Stomach (tissue), 9 donors: ENCODE data around the gene SLC37A1. TPM values are rescaled to one million over a fixed set of nuclear protein-coding genes. Genes with fewer than 3 reads are reported as not detected.

Experiments used
- DNase-seq, 2 donors: peaks; one replicate each; pipeline versions ENCODE4 v3.0.0 to v3.0.0-alpha.2; 2013 to 2019
- H3K27ac ChIP-seq, 5 donors: fragments of 200-600 bp in 4 of 5; sonication (generic) in 4 of 5; one replicate each; pipeline ENCODE4 v1.5.1; 2013 to 2019; ENCODE audit warnings: mild to moderate bottlenecking in 1 of 5, moderate library complexity in 1 of 5
- H3K27me3 ChIP-seq, 3 donors: fragments of 200-600 bp; sonication (generic); one replicate each; pipeline ENCODE4 v1.5.1; 2017 to 2019; ENCODE audit warnings: mixed run types in 1 of 3
- H3K36me3 ChIP-seq, 4 donors: fragments of 200-600 bp; sonication (generic); 1 replicate in 3 of 4; 2 replicates in 1 of 4; pipeline ENCODE4 v1.5.1; 2016 to 2019
- H3K4me1 ChIP-seq, 4 donors: fragments of 200-600 bp; sonication (generic); one replicate each; pipeline ENCODE4 v1.5.1; 2016 to 2019
- H3K4me3 ChIP-seq, 4 donors: fragments of 200-600 bp; sonication (generic) in 3 of 4; one replicate each; pipeline ENCODE4 v1.5.1; 2016 to 2019; ENCODE audit warnings: mild to moderate bottlenecking in 1 of 4
- H3K9me3 ChIP-seq, 4 donors: fragments of 200-600 bp; sonication (generic); one replicate each; pipeline ENCODE4 v1.5.1; 2016 to 2019
- EP300 ChIP-seq: sonication (generic); formaldehyde crosslinking; IDR thresholded peaks from one replicate; pipeline ENCODE4 v1.6.1; 2017; ENCODE audit warnings: antibody characterized with exemption
- POLR2A ChIP-seq, 4 donors: fragments of 450-650 bp; IDR thresholded peaks; one replicate each; pipeline ENCODE4 v1.6.1; 2016; ENCODE audit warnings: antibody characterized with exemption in 4 of 4, control low read depth in 2 of 4, mild to moderate bottlenecking in 1 of 4, moderate library complexity in 1 of 4
- POLR2AphosphoS5 ChIP-seq, 3 donors: sonication (generic); formaldehyde crosslinking; IDR thresholded peaks; one replicate each; pipeline ENCODE4 v1.6.1; 2016; ENCODE audit warnings: antibody characterized with exemption in 3 of 3
- WGBS, 5 donors: extraction: QIAGEN DNeasy Blood & Tissue Kit in 3 of 5; methylation state at CpG; one replicate each; pipeline versions ENCODE4 v1.1.5 to v1.1.7; 2013 to 2018; 5-methylcytosine and 5-hydroxymethylcytosine counted together
- intact Hi-C: fragments of 100-400 bp; cut with DNase I; formaldehyde crosslinking; loops from one replicate; pipeline ENCODE4 v1.15.1; 2023; ENCODE audit warnings: low total_unique reads
- polyA plus RNA-seq, 3 donors: library from polyadenylated mRNA; stranded (reverse); fragments of 200-250 nt; gene quantifications; one replicate each; pipeline ENCODE4 v1.2.3, GENCODE V29; 2013
- total RNA-seq, 5 donors: library from RNA; depleted of rRNA; stranded (reverse); fragments of >200 nt; gene quantifications; one replicate each; pipeline versions ENCODE4 v1.1.0 to v1.2.3, GENCODE V29; 2014 to 2016
- TF ChIP-seq, protein P1 (sequence below), 7 experiments: fragments of 450-650 bp in 4 of 7; fragments of 200-600 bp in 3 of 7; sonication (generic) in 3 of 7; IDR thresholded peaks; one replicate each; pipeline ENCODE4 v1.5.1; 2016 to 2019; ENCODE audit warnings: antibody characterized with exemption in 7 of 7, control low read depth in 2 of 7, mild to moderate bottlenecking in 1 of 7
- donor health status: healthy with polysubstance abuse.
- donor health status: Bipolar disorder and iron deficiency.
- donor health status: healthy.

SLC37A1 gene
- total and polyA plus RNA-seq, 8 donors = 9.8 to 72.9 (median 18.1) TPM

DNA sequence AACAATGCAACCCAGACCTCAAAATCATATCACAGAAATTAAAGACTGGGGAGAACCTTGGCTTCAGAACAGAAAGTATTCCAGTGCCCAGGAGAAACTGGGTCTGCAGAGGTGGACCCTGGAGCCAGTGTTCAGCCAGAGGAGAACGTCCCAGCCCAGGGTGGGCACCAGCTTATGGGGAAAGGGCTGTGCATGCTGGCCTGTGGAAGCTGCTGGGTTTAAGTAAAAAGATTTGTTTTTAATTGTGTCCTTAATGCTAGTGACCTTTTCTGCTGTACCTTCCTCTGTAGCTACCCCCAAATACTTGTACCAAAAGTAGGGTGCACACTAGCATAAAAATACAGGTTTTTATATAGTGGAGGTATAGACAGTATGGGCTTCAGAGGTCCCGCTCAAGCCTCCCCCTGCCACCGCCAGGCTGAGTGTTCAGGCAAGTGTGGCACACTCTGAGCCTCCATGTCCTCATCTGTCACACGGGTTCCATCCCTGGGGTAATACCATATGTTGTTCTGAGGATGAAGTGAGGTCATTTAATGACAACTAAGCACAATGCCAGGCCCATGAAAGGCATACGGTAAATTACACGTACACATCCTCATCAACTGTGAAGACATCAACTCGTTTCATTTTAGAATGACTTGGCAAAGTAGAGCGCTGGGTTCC lies 47.0 kb downstream of the SLC37A1 start:
- no peak overlapping the region for H3K27ac ChIP-seq
- H3K36me3 ChIP-seq = peaks cover 40 to 100% (median 99%) of the 10 kb centered on the region in 4 donors
- 94 to 96% (median 95%) methylated on average over 8 of the region's 8 CpGs for WGBS, 5 donors
- H3K9me3 ChIP-seq = no peaks in the 10 kb centered on the region
- TF ChIP-seq, protein P1, sequence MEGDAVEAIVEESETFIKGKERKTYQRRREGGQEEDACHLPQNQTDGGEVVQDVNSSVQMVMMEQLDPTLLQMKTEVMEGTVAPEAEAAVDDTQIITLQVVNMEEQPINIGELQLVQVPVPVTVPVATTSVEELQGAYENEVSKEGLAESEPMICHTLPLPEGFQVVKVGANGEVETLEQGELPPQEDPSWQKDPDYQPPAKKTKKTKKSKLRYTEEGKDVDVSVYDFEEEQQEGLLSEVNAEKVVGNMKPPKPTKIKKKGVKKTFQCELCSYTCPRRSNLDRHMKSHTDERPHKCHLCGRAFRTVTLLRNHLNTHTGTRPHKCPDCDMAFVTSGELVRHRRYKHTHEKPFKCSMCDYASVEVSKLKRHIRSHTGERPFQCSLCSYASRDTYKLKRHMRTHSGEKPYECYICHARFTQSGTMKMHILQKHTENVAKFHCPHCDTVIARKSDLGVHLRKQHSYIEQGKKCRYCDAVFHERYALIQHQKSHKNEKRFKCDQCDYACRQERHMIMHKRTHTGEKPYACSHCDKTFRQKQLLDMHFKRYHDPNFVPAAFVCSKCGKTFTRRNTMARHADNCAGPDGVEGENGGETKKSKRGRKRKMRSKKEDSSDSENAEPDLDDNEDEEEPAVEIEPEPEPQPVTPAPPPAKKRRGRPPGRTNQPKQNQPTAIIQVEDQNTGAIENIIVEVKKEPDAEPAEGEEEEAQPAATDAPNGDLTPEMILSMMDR (IDR thresholded peaks at IDR 0.05) = no peak
- TF ChIP-seq POLR2AphosphoS5 (IDR thresholded peaks at IDR 0.05) = no peak
- no peak for TF ChIP-seq EP300
- intact Hi-C loops = no loop called here
- no peaks in the 10 kb centered on the region for H3K27me3 ChIP-seq
- no peak for DNase-seq
- H3K4me3 ChIP-seq = no peak overlapping the region
- H3K4me1 ChIP-seq = peaks cover 0 to 12% (median 4%) of the 10 kb centered on the region in 4 donors

DNA sequence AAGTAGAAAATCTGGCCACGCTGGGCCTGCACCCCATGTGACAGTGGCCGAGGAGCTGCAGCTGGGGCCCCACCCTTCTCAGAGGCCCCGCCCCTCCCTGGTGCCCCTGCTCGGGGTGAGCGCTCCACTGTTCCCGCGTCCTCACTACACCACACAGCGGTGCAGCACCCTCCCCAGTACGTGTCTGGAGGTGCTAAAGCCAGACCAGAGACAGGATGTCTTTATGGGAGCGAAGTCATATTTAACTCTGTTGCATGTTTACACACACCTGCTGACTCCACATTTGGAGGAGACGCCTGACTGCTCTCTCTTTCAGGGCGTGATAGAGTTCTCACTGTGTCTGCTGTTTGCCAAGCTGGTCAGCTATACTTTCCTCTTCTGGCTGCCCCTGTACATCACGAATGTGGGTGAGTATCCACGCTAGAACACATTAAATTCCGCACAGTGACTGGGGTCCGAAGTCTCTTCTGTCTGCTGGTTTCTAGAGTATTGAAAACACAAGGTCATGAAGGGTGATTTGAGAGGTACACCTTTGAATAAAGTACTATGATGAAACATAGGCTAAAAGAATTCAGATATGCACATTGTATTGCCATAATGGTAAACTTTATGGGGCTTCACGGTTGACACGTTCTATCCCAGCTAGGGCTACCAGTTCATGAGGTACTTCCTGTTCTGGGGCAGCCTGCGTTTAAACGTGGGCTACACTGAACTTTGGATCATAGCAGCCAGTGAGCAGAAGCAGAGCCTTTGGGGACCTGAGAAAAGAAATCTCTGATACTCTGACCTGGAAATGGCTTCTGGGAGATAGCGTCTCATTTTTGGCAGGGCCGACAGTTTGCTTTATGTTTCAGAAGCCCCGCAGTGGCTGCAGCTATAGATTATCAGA lies 48.4 kb downstream of the SLC37A1 start:
- H3K9me3 ChIP-seq = no peaks in the 10 kb centered on the region
- peak in 1 of 2 donors; percentile 64 for DNase-seq
- TF ChIP-seq POLR2A (IDR thresholded peaks at IDR 0.05) (no peak), POLR2AphosphoS5 (IDR thresholded peaks at IDR 0.05) (peak in 1 of 3 donors; percentile 4), EP300 (no peak)
- TF ChIP-seq, protein P1 (IDR thresholded peaks at IDR 0.05) = no peak
- peak overlapping the region in 1 of 5 donors; percentile 7 for H3K27ac ChIP-seq
- H3K36me3 ChIP-seq = peaks cover 33 to 100% (median 99%) of the 10 kb centered on the region in 4 donors
- H3K4me1 ChIP-seq = peaks cover 0 to 12% (median 4%) of the 10 kb centered on the region in 4 donors
- intact Hi-C loops = no loop called here
- H3K27me3 ChIP-seq = no peaks in the 10 kb centered on the region
- H3K4me3 ChIP-seq = no peak overlapping the region
- 39 to 63% (median 53%) methylated on average over 23 of the region's 23 CpGs for WGBS, 5 donors

DNA sequence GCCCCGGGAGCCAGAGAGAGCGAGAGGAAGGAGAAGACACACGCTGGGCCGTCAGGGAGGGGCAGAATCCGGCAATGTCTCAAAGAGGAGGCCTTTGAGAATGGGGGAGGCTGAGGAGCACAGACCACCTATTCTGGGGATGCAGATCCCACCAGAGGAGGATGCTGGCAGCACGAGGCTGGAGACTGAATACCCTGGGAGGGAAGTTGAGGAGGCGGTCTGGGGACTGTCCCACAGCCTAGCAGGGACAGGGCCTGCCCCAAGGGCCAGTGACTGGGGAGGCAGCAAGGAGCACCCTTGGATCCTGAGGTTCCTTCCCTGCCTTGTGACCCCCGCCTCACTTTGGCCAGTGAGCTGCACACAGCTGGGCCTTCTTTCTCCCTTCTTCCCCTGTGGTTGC lies 49.2 kb downstream of the SLC37A1 start:
- TF ChIP-seq POLR2AphosphoS5 (IDR thresholded peaks at IDR 0.05) (no peak), EP300 (no peak)
- TF ChIP-seq, protein P1 (IDR thresholded peaks at IDR 0.05) = no peak
- no peak overlapping the region for H3K27ac ChIP-seq
- 83 to 95% (median 92%) methylated on average over 7 to 8 of the region's 8 CpGs for WGBS, 5 donors
- peaks cover 34 to 100% (median 99%) of the 10 kb centered on the region in 4 donors for H3K36me3 ChIP-seq
- intact Hi-C loops = no loop called here
- H3K27me3 ChIP-seq = no peaks in the 10 kb centered on the region
- no peaks in the 10 kb centered on the region for H3K9me3 ChIP-seq
- DNase-seq = no peak
- peaks cover 0 to 12% (median 4%) of the 10 kb centered on the region in 4 donors for H3K4me1 ChIP-seq
- no peak overlapping the region for H3K4me3 ChIP-seq

DNA sequence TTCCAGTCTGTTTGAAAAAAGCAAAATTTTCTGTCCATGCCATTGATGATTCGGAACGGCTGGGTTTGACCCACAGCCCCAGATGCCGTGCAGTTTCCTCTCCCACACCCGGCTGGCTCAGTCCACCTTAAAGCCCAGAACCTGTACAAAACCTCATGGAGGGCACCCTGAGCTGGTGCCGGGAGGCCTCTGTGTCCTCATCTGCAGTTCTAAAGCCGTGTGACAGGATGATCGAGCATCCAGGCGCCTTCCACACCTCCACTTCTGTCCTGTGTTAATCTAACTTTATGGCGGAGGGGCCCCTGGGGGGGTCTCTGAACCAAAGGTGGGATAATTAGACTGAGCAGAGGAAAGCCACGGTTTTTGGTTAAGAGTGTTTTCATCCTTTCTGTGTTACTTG lies 49.6 kb downstream of the SLC37A1 start:
- no peak for TF ChIP-seq POLR2A (IDR thresholded peaks at IDR 0.05)
- TF ChIP-seq POLR2AphosphoS5 (IDR thresholded peaks at IDR 0.05) = no peak
- Histone ChIP-seq H3K4me3 (no peak overlapping the region), H3K9me3 (no peaks in the 10 kb centered on the region), H3K27me3 (no peaks in the 10 kb centered on the region), H3K4me1 (peaks cover 0 to 12% (median 4%) of the 10 kb centered on the region in 4 donors), H3K36me3 (peaks cover 37 to 100% (median 99%) of the 10 kb centered on the region in 4 donors), H3K27ac (no peak overlapping the region)
- no peak for DNase-seq
- intact Hi-C loops = no loop called here
- 88 to 93% (median 92%) methylated on average over 6 to 10 of the region's 10 CpGs for WGBS, 5 donors
